Dermis blood vessel endothelial cell (primary cell): ENCODE results near the gene C1orf52. TPM values are rescaled to one million over a fixed set of nuclear protein-coding genes. Genes with fewer than 3 reads are reported as not detected.

Source experiments
- DNase-seq: peaks from one replicate; pipeline ENCODE4 v3.0.0; 2010
- total RNA-seq: library from RNA; depleted of rRNA; stranded (reverse); fragments of >200 nt; gene quantifications from 2 replicates; pipeline ENCODE4 v1.2.3, GENCODE V29; 2014

The C1orf52 gene
- total RNA-seq, result 24.2 and 24.5 TPM in 2 replicates

- peak; percentile 97 for DNase-seq
Observed at GRCh38 chr1:85259118-85259911, at the start of gene C1orf52. Gene C1orf52, minus strand, starts transcription at chr1:85259662. Its CDS starts 29 bp downstream, at chr1:85259633.

- DNase-seq, result no peak
Observed at GRCh38 chr1:85308833-85309350, 49.4 kb upstream of the C1orf52 start.

GRCh38 chr1:85307987-85308832 lies 48.7 kb upstream of the C1orf52 start:
- DNase-seq, result peak; percentile 96

- DNase-seq, result no peak
Observed at GRCh38 chr1:85306236-85306635, 46.8 kb upstream of the C1orf52 start.

- DNase-seq, result no peak
Observed at GRCh38 chr1:85303440-85304162, 44.1 kb upstream of the C1orf52 start.

GRCh38 chr1:85300140-85300539 lies 40.7 kb upstream of the C1orf52 start:
- no peak for DNase-seq

- DNase-seq, result peak; percentile 100
Observed at GRCh38 chr1:85297855-85298629, 38.6 kb upstream of the C1orf52 start.

- DNase-seq, result no peak
Observed at GRCh38 chr1:85297538-85297854, 38.0 kb upstream of the C1orf52 start.

- no peak for DNase-seq
Observed at GRCh38 chr1:85296980-85297379, 37.5 kb upstream of the C1orf52 start.

- peak; percentile 45 for DNase-seq
Observed at GRCh38 chr1:85295654-85296053, 36.2 kb upstream of the C1orf52 start.

GRCh38 chr1:85295006-85295431 lies 35.6 kb upstream of the C1orf52 start:
- peak; percentile 91 for DNase-seq

- DNase-seq, result no peak
Observed at GRCh38 chr1:85290826-85291225, 31.4 kb upstream of the C1orf52 start.

GRCh38 chr1:85289848-85290335 lies 30.4 kb upstream of the C1orf52 start:
- no peak for DNase-seq

- DNase-seq, result peak; percentile 78
Observed at GRCh38 chr1:85289207-85289847, 29.9 kb upstream of the C1orf52 start.

GRCh38 chr1:85284202-85284601 lies 24.7 kb upstream of the C1orf52 start:
- DNase-seq, result no peak

GRCh38 chr1:85283475-85284199 lies 24.2 kb upstream of the C1orf52 start:
- no peak for DNase-seq

- no peak for DNase-seq
Observed at GRCh38 chr1:85282424-85282823, 23.0 kb upstream of the C1orf52 start.

- DNase-seq, result no peak
Observed at GRCh38 chr1:85280636-85281035, 21.2 kb upstream of the C1orf52 start.

GRCh38 chr1:85279458-85280080 lies 20.1 kb upstream of the C1orf52 start:
- peak; percentile 70 for DNase-seq

- peak; percentile 97 for DNase-seq
Observed at GRCh38 chr1:85278853-85279314, 19.4 kb upstream of the C1orf52 start.
